ENCODE measurements around the gene PAK1.

DNA sequence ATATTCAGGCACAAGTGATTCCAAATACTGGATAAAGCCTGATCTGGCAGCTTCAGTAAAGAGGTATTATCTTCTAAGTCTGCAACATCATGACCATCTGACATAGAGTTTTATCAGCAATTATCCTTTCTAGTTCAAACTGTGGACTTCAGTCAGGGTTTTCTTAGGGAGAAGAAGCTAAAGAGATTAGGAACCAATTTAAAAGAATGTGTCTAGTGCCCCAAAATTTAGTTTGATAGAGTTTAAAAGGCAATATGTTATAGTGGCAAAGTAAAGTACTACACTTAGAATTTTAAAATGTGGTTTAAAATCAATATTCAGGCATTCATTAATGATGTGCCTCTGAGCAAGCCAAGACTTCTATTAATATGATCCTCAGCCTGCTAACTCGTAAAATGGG is 5.4 kb downstream of the PAK1 start:
- TF ChIP-seq, protein P1, sequence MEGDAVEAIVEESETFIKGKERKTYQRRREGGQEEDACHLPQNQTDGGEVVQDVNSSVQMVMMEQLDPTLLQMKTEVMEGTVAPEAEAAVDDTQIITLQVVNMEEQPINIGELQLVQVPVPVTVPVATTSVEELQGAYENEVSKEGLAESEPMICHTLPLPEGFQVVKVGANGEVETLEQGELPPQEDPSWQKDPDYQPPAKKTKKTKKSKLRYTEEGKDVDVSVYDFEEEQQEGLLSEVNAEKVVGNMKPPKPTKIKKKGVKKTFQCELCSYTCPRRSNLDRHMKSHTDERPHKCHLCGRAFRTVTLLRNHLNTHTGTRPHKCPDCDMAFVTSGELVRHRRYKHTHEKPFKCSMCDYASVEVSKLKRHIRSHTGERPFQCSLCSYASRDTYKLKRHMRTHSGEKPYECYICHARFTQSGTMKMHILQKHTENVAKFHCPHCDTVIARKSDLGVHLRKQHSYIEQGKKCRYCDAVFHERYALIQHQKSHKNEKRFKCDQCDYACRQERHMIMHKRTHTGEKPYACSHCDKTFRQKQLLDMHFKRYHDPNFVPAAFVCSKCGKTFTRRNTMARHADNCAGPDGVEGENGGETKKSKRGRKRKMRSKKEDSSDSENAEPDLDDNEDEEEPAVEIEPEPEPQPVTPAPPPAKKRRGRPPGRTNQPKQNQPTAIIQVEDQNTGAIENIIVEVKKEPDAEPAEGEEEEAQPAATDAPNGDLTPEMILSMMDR (conservative IDR thresholded peaks at IDR 0.05 in 1 of 2, IDR thresholded peaks at IDR 0.05 in 1 of 2; ENCODE audit: low read depth in 1 of 2, low read length in 2 of 2): no peak
- no peak for TF ChIP-seq EZH2 (IDR thresholded peaks at IDR 0.05; ENCODE audit: low read length, missing control alignments)
